Pulmonary artery endothelial cell (primary cell): ENCODE results near the gene CTDSP2. TPM values are rescaled to one million over a fixed set of nuclear protein-coding genes. Genes with fewer than 3 reads are reported as not detected.
"Not testable (repeated sequence)": the region's sequence is repeated elsewhere in the genome, so short reads cannot be mapped to it uniquely, and the experiment has no call there.

Experiments
- DNase-seq: peaks from one replicate; pipeline ENCODE4 v3.0.0-alpha.2; 2011; ENCODE audit warnings: low read depth, low spot score
- total RNA-seq: library from RNA; depleted of rRNA; stranded (reverse); fragments of >200 nt; gene quantifications from 2 replicates; pipeline ENCODE4 v1.2.3, GENCODE V29; 2014

CTDSP2 gene
- total RNA-seq, 1 donor from 2014 or later: 53.2 TPM

- DNase-seq: peak; percentile 84
Measured at GRCh38 chr12:57782608-57783465, 63.7 kb downstream of the CTDSP2 start, which contains the start of gene TSFM. Gene TSFM, plus strand, starts transcription at chr12:57782787. Its CDS starts 15 bp downstream, at chr12:57782802.

GRCh38 chr12:57782243-57782607 lies 64.3 kb downstream of the CTDSP2 start:
- DNase-seq: no peak

- no peak for DNase-seq
Measured at GRCh38 chr12:57781801-57782200, 64.7 kb downstream of the CTDSP2 start.

GRCh38 chr12:57781244-57781643 lies 65.3 kb downstream of the CTDSP2 start:
- DNase-seq: no peak

- DNase-seq: no peak
Measured at GRCh38 chr12:57780284-57780897, 66.1 kb downstream of the CTDSP2 start.

GRCh38 chr12:57779736-57780135 lies 66.8 kb downstream of the CTDSP2 start:
- no peak for DNase-seq

- DNase-seq: no peak
Measured at GRCh38 chr12:57777911-57778310, 68.6 kb downstream of the CTDSP2 start.

GRCh38 chr12:57777367-57777766 lies 69.2 kb downstream of the CTDSP2 start:
- no peak for DNase-seq

- DNase-seq: no peak
Measured at GRCh38 chr12:57776247-57776587, 70.3 kb downstream of the CTDSP2 start.

- no peak for DNase-seq
Measured at GRCh38 chr12:57775563-57776246, 70.8 kb downstream of the CTDSP2 start.

- no peak for DNase-seq
Measured at GRCh38 chr12:57775044-57775443, 71.5 kb downstream of the CTDSP2 start.

- not testable (repeated sequence) for DNase-seq
Measured at GRCh38 chr12:57774634-57775033, 71.9 kb downstream of the CTDSP2 start.

- no peak for DNase-seq
Measured at GRCh38 chr12:57772429-57773322, 73.9 kb downstream of the CTDSP2 start, which contains the start of gene EEF1AKMT3. Gene EEF1AKMT3, plus strand, starts transcription at chr12:57772614. Its CDS starts 111 bp downstream, at chr12:57772725.

GRCh38 chr12:57771873-57772428 lies 74.6 kb downstream of the CTDSP2 start, which contains the start of gene METTL1:
Gene METTL1, minus strand, starts transcription at chr12:57772105. Its CDS starts 22 bp downstream, at chr12:57772083.
- peak; percentile 89 for DNase-seq

- peak; percentile 58 for DNase-seq
Measured at GRCh38 chr12:57771236-57771872, 75.2 kb downstream of the CTDSP2 start.

- no peak for DNase-seq
Measured at GRCh38 chr12:57770734-57771133, 75.8 kb downstream of the CTDSP2 start.
